DMS53 (cell line): ENCODE measurements around the gene LIF.
"Not testable (repeated sequence)": the region's sequence is repeated elsewhere in the genome, so short reads cannot be mapped to it uniquely, and the experiment has no call there.

Source experiments
- DNase-seq: peaks from one replicate; lab custom pipeline; 2025; lab: John Stamatoyannopoulos, UW

Gene LIF

DNA sequence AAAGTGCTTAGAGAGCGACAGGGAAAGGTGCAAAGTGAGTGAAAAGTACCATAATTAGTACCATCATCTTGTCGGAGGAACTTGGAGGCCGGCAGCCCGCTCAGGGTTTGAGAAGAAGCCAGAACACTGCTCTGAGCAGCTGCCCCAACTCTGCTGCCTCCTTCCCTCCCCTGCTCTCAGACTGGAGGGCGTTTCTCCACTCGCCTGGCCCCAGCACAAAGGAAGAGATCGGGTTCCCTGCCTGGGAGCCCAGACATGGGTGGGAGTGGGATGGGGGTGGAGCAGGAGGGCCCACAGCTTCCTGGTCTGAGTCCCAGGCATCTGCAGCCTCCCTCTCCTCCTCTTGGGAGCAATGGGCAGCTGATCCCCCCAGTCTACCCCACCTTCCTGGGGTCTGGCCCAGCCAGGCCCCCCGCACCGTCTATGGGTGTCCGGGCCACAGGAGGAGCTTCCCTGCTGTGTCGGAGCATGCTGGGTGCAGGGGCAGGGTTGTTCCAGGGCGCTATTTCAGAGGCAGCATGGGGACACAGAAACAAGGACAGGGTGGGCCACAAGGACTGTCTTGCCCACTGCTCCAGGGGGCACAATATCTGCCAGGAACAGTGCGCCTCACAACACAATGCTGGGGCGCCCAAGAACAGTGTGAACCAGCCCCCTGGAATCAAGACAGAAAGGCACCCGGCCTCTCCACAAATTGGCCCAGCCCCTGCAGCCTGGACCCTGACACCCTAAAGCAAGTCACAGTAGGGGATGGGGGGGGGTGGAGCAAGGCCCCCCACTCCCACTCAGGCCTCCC, 4.8 kb downstream of the LIF start:
- no peak for DNase-seq

- no peak for DNase-seq
Measured at GRCh38 chr22:30240541-30241417, 5.8 kb downstream of the LIF start.

GRCh38 chr22:30239488-30240405, 6.8 kb downstream of the LIF start:
- DNase-seq: no peak

DNA sequence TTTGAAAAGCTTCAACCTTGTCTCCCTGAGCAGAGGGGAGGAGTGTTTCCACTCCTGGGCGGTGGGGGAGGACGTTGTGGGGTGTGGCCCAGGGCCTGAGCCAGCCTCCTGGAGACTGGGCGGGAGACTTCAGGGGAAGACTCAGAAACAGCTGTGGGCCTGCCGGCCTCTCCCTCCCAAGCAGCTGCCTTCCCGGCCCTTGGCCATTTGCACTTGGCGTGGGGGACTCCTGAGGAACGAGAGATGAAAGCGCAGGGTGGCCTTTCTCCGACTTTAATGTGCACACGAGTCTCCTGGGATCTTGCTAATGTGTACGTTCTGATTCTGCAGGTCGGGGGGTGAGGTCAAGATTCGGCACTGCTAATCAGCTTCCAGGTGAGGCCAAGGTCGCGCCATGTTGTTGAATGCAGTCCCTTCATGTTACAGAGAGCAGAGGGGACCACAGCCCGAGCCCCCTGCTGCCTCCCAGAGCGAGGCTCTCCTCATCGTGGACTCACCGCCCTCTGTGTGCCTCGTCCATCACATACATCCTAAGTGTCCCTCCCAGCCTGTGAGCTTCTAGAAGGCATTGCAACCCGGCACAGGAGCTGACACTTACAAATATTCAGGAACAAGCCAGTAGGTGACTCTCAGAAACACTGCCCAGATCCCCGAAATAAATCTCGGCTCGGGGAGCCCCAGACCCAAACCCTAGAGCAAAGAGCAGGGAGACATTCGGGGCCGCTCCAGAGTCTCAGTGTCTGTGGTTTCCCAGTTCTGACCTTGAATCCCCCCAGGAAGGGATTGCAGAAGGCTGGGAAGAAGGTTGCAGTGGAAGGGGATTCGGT, 7.7 kb downstream of the LIF start:
- DNase-seq: peak; percentile 29

DNA sequence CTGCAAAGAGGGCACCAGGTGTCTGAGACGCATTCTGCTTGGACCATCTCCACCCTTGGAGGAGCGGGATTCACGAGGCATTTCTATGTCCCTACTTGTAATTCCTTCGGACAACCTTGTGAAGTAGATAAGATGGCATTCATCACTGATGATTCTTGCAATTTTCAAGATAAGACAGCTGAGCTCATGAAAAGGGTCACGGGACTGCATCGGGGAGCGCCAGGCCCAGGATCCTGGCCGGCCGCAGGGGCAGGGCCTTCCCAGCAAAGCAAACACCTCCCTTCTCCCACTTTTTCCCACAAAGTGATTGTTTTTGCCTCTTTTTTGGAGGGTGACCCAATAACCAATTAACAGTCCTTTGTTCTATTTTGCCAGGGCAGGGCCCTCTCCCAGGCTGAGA, 8.4 kb downstream of the LIF start:
- no peak for DNase-seq

GRCh38 chr22:30236875-30237274, 9.7 kb downstream of the LIF start:
- no peak for DNase-seq

DNA sequence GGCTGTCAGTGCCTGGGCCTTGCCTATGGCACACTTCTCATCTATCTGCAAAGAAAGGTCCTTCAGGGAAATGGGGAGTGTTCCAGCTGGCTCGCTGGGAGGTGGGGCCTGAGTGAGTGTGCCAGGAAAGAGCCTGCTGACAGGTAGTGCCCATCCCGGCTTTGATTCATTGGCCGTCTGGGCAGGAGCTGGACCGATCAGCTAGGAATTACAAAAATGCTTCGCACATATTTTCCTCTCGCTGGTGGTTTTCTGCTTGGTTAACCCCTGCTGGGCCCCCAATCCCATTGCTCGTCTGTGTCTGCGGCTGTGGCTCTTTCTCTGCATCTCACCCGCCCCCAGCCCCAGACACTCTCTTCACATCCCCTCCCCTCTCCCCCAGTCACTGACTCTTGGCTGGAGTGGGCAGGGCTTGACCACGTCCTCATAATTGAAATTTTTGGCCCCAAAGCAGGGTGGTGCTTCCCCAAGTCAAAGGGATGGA, 10.8 kb downstream of the LIF start:
- DNase-seq: no peak

GRCh38 chr22:30234786-30235470, 11.6 kb downstream of the LIF start:
- no peak for DNase-seq

DNA sequence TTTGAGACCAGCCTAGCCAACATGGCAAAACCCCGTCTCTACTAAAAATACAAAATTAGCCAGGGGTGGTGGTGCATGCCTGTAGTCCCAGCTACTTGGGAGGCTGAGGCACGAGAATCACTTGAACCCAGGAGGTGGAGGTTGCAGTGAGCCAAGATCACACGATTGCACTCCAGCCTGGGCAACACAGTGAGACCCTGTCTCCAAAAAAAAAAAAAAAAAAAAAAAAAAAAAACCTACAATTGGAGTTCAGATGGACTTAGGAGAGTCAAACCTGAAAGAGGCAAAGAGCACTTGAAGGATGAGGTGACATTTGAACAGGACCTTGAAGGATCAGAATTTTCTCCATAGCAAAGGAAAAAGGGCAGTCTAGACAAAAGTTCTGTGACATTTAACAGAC, 12.2 kb downstream of the LIF start:
- not testable (repeated sequence) for DNase-seq

DNA sequence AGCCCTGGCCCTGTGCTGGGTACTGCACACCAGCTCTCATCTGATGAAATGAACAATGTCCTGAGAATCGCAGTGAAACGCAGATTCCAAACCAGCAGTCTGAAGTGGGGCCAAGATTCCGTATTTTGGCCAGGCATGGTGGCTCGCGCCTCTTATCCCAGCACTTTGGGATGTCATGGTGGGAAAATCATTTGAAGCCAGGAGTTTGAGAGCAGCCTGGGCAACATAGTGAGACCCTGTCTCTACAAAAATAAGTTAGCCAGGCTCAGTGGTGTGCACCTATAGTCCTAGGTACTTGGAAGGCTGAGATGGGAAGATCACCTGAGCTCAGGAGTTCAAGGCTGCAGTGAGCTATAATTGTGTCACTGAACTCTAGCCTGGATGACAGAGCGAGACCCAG, 13.0 kb downstream of the LIF start:
- no peak for DNase-seq

- DNase-seq: no peak
Measured at GRCh38 chr22:30232716-30233218, 13.8 kb downstream of the LIF start.

GRCh38 chr22:30230787-30231461, 15.6 kb downstream of the LIF start:
- DNase-seq: no peak

- DNase-seq: no peak
Measured at GRCh38 chr22:30230330-30230729, 16.2 kb downstream of the LIF start.

GRCh38 chr22:30228509-30229359, 17.8 kb downstream of the LIF start:
- peak; percentile 15 for DNase-seq

DNA sequence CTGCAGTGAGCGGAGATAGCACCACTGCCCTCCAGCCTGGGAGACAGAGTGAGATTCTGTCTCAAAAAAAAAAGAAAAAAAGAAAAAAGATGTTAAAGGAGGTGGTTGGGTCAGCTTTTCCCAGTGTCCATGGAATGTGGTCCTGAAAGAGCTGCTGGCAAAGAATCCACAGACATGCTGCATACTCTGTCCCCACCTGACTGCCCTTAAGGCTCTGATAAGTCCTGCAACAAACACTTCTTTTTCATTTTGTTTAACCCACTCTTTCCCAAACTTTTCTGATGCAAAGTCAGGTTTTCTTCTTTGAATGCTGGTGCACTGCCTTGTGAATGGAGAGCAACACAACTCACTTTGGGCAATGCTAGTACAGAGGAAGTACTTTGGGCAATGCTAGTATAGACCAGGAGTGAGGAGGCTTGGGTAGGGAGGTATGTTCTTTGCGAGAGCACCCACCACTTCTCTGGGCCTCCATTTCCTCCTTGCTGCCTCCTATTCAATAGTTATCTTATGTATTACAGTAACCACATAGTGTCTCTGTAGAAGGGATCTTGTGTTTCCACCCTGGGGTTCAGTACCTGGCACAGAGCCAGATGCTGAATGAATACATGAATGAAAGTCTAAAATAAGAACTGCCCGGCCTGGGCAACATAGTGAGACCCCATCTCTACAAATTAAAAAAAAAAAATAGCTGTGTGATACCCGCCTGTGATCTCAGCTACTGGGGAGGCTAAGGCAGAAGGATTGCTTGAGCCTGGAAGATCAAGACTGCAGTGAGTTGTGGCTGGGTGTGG, 18.9 kb downstream of the LIF start:
- DNase-seq: no peak

GRCh38 chr22:30226192-30226832, 20.2 kb downstream of the LIF start:
- DNase-seq: no peak

- DNase-seq: no peak
Measured at GRCh38 chr22:30225220-30225927, 21.2 kb downstream of the LIF start.
